ENCODE results near the gene EIF4E3.

EIF4E3 gene

DNA sequence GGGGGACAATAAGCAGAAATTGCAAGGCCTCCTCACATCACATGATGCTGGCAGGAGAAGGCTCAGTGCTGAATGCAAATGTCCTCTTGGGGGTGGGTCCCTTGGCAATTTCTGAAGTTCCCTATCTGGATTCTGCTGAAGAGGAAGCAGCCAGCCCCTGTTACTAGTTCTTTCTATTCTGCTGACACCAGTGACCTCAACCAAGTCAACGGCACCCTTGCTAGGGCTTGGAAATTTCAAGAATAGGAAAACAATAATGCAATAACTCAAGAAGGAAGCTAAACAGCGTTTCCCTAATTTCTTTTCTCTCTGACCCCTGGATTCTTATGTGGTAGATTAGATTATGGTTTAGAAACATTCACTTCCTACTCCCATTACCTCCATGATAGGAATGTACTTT lies 95.5 kb downstream of the EIF4E3 start:
- TF ChIP-seq, protein P1, sequence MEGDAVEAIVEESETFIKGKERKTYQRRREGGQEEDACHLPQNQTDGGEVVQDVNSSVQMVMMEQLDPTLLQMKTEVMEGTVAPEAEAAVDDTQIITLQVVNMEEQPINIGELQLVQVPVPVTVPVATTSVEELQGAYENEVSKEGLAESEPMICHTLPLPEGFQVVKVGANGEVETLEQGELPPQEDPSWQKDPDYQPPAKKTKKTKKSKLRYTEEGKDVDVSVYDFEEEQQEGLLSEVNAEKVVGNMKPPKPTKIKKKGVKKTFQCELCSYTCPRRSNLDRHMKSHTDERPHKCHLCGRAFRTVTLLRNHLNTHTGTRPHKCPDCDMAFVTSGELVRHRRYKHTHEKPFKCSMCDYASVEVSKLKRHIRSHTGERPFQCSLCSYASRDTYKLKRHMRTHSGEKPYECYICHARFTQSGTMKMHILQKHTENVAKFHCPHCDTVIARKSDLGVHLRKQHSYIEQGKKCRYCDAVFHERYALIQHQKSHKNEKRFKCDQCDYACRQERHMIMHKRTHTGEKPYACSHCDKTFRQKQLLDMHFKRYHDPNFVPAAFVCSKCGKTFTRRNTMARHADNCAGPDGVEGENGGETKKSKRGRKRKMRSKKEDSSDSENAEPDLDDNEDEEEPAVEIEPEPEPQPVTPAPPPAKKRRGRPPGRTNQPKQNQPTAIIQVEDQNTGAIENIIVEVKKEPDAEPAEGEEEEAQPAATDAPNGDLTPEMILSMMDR (IDR thresholded peaks at IDR 0.05), result no peak

DNA sequence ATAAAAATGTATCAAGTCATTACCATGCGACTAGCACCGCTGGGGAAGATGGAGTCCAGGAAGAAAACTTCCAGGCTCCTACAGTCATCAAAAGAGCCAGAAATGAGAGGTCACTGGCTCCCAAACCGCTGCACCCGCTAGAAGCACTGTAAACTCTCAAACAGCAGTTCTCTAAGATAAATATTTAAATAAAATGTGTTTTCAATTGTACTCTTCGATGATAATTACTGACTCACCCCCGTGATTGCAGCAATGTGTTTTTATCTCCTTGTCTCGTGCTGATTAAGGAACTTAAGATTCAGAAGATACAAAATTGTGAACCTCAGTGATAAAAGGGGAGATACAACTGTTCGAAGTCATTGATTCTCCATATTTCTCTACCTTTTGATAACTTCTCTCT lies 95.9 kb downstream of the EIF4E3 start:
- TF ChIP-seq, protein P1 (IDR thresholded peaks at IDR 0.05), result no peak

DNA sequence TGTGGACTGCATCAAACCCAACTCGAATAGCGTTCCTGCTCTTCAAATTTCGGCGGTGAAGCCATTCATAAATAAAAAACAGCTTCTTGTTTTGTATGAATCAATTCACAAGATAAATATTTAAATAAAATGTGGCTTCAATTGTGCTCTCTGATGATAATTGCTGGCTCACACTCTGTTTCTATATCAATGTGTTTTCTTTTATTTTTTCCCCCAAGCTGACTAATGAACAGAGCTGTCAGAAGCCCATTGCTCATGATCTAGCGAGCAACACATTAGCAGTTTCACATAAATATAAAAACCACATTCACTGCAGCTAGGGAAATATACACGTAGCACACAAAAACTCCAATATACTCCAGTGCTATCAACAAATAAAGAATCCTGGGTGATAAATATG lies 96.7 kb downstream of the EIF4E3 start:
- TF ChIP-seq, protein P1 (IDR thresholded peaks at IDR 0.05), result no peak

DNA sequence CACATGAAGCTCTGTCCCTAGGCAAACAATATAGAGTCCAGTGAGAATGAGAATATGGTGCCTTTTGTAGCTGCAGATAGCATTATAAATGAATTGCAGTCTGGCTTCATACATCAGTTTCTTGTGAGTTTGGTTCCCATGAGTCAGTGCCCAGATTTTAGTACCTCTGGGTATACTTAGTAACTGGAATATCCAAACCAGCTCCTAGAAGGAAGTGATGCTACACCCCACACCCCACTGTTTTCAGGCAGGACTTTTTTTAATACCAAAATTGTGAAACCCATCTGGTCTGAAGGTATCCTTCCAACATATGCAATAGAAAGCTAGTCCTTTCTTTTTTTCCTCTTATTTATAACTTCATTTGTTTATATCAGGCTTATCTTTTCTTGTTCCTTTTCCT lies 99.5 kb downstream of the EIF4E3 start:
- TF ChIP-seq, protein P1 (IDR thresholded peaks at IDR 0.05), result no peak

Data from LNCAP (cell line).